Measurements from ENCODE around the gene GABRG3. TPM values are rescaled to one million over a fixed set of nuclear protein-coding genes. Genes with fewer than 3 reads are reported as not detected.

Gene GABRG3
- total and polyA plus RNA-seq, 10 of the 15 experiments (the other 5 are each of a cell fraction or from before 2014, with no cell fraction given), result 0.15 TPM; not detected in 9

- no peak for TF ChIP-seq CREB1 (IDR thresholded peaks at IDR 0.05; ENCODE audit: low read depth)
- TF ChIP-seq SIN3A (IDR thresholded peaks at IDR 0.05; ENCODE audit: low read depth, low read length), result no peak
- TF ChIP-seq ZSCAN29 (IDR thresholded peaks at IDR 0.05), result no peak
- no peak for TF ChIP-seq SREBF2 (IDR thresholded peaks at IDR 0.05; ENCODE audit: low read length)
- no peak for TF ChIP-seq HCFC1 (IDR thresholded peaks at IDR 0.05; ENCODE audit: low read length)
- no peak for TF ChIP-seq BHLHE40 (IDR thresholded peaks at IDR 0.05; ENCODE audit: borderline replicate concordance in 1 of 2, low read depth in 2 of 2, low read length in 1 of 2)
Measured at GRCh38 chr15:27475395-27475794, 504.4 kb downstream of the GABRG3 start (continued).

- H3K9me3 ChIP-seq (replicated peaks; ENCODE audit: control insufficient read depth, insufficient read depth, low read length), result no peaks in the 10 kb centered on the region; the same call in 2 of the 3 replicates
- ChIA-PET SMC1A (ENCODE audit: uncharacterized antibody, unreplicated experiment) (no interaction called here), RAD21 (ENCODE audit: unreplicated experiment) (no interaction called here), POLR2A (no interaction called here), CTCF (no interaction called here)
- DNase-seq (ENCODE audit: low read depth, low spot score) (no peak), ATAC-seq (no peak), FAIRE-seq (no peak)
- no peak overlapping the region for H3K4me2 ChIP-seq (ENCODE audit: control insufficient read depth, insufficient read depth)
- no peak overlapping the region for H2AFZ ChIP-seq (ENCODE audit: control insufficient read depth, low read depth, low read length)
- no peaks in the 10 kb centered on the region for H3K27me3 ChIP-seq (replicated peaks in 1 of 2; ENCODE audit: control insufficient read depth in 2 of 2, insufficient read depth in 2 of 2, low read length in 1 of 2)
- BruUV-seq (replicated peaks), result no TSS peak
- no peak overlapping the region for H3K9ac ChIP-seq (ENCODE audit: control insufficient read depth, insufficient read depth, low read length)
- H4K20me1 ChIP-seq (ENCODE audit: control insufficient read depth, insufficient read depth), result no peaks in the 10 kb centered on the region
- TF ChIP-seq SUPT20H (IDR thresholded peaks at IDR 0.05; ENCODE audit: borderline replicate concordance, control insufficient read depth, low read depth, low read length) (no peak), SIX5 (IDR thresholded peaks at IDR 0.05; ENCODE audit: low read depth, low read length, severe bottlenecking) (no peak), E4F1 (IDR thresholded peaks at IDR 0.05; ENCODE audit: borderline replicate concordance, partially characterized antibody) (no peak), RELB (IDR thresholded peaks at IDR 0.05; ENCODE audit: low read depth) (no peak)
- H3K4me3 ChIP-seq, result no peak overlapping the region
- H3K4me1 ChIP-seq (ENCODE audit: control insufficient read depth, insufficient read depth, low read length), result no peaks in the 10 kb centered on the region
- H3K79me2 ChIP-seq (ENCODE audit: control insufficient read depth, insufficient read depth, low read length), result no peaks in the 10 kb centered on the region
- intact Hi-C loops (cut with micrococcal nuclease; ENCODE audit: unreplicated experiment) (no loop called here), in situ Hi-C loops (cut with MboI) (no loop called here)
- H3K27ac ChIP-seq (ENCODE audit: control insufficient read depth, insufficient read depth), result no peak overlapping the region
- H3K36me3 ChIP-seq (ENCODE audit: control insufficient read depth in 2 of 2, insufficient read depth in 2 of 2, low read length in 1 of 2), result no peaks in the 10 kb centered on the region
- 12% methylated on average over 4 of the region's 4 CpGs for WGBS (ENCODE audit: insufficient coverage, insufficient replicate concordance, low lambda C conversion rate, missing lambda C conversion rate)
Measured at GRCh38 chr15:27479296-27480140, 508.5 kb downstream of the GABRG3 start.
